ENCODE data around the gene HTR3E.

GRCh38 chr3:184116017-184116416 lies 19.2 kb downstream of the HTR3E start:
- TF ChIP-seq CTCF (IDR thresholded peaks at IDR 0.05) (no peak), EP300 (IDR thresholded peaks at IDR 0.05) (no peak), POLR2A (IDR thresholded peaks at IDR 0.05) (no peak)
